Retinal pigment epithelial cell (primary cell): ENCODE measurements around the gene CPA5.
A peak's percentile ranks its signal among the peaks of the same experiment; 100 is the strongest.

Experiments used
- DNase-seq: peaks from one replicate; pipeline ENCODE4 v3.0.0-alpha.2; 2010; ENCODE audit warnings: low read depth
- H3K4me3 ChIP-seq: 2 replicates; pipeline ENCODE4 v1.5.1; 2011; ENCODE audit warnings: mild to moderate bottlenecking, low read length, control low read depth, moderate library complexity
- TF ChIP-seq, protein P1 (sequence below): conservative IDR thresholded peaks from 2 replicates; pipeline ENCODE4 v1.5.1; 2011; ENCODE audit warnings: low read depth, low read length, control low read depth, inconsistent platforms

The CPA5 gene

DNA sequence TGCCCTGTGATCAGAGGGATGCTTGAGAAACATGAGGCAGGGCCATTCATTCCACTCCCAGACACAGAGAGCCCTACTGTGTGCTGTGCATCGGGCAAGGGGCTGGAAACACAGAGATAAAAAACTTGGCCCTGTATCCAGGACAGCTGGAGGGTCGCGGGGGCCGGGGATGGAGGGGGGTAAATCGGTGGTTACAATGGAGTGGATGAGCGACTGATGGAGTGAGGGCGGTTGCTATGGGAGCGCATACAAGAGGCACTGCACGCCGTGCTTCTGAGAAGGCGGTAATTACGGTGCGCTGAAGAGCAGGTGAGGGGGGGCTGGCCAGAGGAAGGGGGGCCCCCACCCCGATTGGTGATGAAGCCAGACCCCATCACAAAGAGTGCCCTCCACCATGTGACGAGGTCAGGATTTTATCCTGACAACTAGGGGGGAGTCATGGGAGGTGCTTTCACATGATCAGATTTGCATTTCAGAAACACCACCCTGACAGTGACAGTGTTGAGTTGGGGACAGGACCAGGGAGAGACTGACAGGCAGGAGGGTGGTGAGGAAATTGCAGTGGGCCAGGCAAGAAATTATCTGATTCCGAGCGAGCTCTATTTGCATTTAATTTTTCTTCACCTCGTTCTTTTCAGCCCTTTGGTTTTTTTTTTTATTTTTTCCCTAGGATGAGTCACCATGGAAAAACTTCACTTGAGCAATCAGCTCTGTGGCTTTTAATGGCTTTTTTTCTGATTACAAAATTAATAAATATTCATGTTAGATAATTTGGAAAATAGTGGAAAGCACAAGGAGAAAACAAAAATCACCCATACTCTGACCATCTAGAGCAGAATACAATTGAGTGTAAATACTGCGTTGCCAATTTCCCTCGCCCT lies 7.8 kb downstream of the CPA5 start:
- TF ChIP-seq, protein P1, sequence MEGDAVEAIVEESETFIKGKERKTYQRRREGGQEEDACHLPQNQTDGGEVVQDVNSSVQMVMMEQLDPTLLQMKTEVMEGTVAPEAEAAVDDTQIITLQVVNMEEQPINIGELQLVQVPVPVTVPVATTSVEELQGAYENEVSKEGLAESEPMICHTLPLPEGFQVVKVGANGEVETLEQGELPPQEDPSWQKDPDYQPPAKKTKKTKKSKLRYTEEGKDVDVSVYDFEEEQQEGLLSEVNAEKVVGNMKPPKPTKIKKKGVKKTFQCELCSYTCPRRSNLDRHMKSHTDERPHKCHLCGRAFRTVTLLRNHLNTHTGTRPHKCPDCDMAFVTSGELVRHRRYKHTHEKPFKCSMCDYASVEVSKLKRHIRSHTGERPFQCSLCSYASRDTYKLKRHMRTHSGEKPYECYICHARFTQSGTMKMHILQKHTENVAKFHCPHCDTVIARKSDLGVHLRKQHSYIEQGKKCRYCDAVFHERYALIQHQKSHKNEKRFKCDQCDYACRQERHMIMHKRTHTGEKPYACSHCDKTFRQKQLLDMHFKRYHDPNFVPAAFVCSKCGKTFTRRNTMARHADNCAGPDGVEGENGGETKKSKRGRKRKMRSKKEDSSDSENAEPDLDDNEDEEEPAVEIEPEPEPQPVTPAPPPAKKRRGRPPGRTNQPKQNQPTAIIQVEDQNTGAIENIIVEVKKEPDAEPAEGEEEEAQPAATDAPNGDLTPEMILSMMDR, result no peak
- peak overlapping the region; percentile 28 for H3K4me3 ChIP-seq
- no peak for DNase-seq

DNA sequence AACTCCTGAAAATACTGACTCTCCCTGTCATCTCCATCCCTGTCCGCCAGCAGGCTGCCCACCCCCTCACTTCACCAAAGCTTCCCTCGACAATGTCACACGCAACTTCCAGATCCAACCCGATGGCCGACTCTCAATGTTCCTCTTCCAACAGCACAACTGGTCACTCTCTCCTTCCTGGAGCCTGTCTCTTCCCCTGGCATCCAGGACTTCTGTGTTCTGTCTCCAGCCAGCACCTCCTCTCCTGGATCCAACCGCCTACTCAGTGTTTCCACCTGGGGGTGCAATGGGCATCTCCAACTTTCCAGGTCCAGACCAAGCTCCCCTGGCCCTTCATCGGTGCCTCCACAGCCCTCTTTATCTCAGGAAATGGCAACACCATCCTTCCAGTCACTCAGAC lies 8.6 kb downstream of the CPA5 start:
- DNase-seq, result no peak
- TF ChIP-seq, protein P1, result no peak
- H3K4me3 ChIP-seq, result no peak overlapping the region

DNA sequence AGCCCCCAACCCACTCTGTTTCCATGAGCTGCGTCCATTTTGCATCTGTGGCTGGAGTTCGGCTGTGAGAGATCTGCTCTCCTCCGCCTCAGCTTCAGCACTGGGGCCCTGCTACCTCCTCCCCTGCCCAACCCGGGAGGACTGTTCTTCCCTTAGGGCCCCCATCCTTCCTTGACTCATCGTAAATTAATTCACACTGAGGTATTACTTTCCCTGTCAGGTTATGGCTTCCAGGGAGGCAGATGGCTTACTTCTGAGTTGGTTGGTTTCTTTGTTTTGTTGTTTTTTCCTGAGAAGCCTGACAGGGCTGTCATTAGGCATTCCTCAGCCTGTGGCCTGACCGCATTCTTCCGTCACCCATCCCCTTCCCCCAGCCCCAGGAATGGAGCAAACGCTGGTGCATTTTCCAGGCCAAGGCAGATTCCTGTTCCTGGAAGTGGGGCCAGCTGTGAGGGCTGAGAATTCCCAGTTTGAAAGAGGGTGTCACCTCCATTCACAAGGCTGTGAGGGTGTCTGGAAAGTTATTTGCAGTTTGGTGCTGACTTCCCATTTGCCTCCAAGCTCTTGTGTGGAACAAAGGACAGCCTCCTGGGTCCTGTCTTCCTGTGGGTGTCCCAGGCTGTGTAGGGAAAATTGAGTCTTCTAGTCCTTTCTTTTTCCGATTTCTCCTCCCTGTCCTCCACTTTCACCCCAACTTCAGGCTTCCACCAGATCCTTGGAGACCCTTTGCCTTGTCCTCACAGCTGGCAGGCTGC lies 11.7 kb downstream of the CPA5 start:
- peak; percentile 86 for DNase-seq
- no peak overlapping the region for H3K4me3 ChIP-seq
- TF ChIP-seq, protein P1, result no peak

DNA sequence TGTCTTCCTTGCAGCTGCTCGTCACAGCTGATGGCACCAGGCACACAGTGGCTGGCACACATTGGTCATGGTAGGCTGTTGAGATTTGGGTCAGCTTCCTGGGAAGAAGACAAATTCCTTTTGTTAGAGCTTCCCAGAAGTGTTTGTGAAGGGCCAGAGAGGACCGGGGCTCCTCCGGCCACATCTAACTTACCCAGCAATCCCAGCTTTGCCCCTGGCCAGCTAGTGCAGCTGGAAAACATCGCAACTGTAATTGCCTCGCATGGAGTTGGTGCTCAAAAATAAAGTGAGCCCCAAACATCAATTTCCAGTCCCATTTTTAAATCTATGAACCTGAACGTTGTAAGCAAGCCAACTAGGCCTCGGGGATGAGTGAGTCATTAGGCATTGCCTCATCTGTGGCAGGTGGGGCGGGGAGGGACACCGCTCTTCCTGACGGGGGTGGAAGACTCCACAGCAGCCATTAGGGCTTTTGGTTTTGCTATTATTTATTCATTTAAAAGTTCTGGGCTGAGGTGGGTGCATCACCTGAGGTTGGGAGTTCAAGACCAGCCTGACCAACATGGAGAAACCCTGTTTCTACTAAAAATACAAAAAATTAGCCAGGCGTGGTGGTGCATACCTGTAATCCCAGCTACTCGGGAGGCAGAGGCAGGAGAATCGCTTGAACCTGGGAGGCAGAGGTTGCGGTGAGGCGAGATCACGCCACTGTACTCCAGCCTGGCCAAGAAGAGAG lies 12.4 kb downstream of the CPA5 start:
- DNase-seq, result peak; percentile 68
- TF ChIP-seq, protein P1, result no peak
- no peak overlapping the region for H3K4me3 ChIP-seq

DNA sequence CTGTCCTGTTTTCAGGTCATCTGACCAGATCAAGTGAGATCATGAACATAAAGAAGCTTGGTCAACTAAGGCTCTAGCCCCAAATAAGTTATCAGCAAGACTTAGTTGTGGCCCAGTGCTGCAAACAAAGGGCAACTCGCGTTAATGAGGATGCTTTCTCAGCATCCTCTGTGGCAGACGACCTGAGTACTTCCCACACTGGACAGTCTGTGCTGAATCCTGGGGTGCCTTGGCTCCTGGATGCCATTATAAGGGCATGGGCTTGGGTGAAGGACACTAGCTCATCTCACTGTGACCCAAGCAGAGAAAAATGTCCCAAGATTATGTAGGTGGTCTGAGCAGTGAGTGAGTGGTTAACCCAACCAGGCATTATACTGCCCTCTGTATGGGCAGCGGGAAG lies 13.9 kb downstream of the CPA5 start:
- no peak for DNase-seq
- H3K4me3 ChIP-seq, result no peak overlapping the region
- TF ChIP-seq, protein P1, result no peak

DNA sequence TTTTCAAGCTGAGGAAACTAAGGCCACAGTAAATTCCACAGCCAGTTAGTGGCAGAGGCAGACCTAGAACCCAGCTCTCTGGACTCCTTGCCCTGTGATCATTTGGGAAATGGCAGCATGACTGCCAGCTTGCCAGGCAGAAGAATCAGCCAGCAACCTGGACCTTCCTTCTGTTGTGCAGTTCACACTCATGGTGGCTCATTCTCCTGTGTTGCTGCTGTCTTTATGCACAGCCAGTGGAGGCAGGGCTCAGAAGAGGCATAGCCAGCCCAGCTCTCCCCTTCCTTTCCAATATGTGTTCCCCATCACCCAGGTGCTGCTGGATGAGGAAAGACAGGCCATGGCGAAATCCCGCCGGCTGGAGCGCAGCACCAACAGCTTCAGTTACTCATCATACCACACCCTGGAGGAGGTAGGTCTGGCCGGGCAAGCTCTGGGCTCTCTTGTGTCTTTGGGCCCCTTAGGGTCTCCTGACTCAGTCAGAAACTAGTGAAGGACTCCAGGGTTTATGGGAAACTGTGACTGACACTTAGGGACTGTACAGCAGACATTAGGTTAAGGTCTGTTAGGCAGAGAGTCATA lies 14.8 kb downstream of the CPA5 start:
- no peak overlapping the region for H3K4me3 ChIP-seq
- TF ChIP-seq, protein P1, result no peak
- no peak for DNase-seq
